Measurements from ENCODE around the gene SMURF1. TPM values are rescaled to one million over a fixed set of nuclear protein-coding genes. Genes with fewer than 3 reads are reported as not detected.

Gene SMURF1
- total RNA-seq, 1 experiment from 2014 or later, result 30.2 TPM

DNA sequence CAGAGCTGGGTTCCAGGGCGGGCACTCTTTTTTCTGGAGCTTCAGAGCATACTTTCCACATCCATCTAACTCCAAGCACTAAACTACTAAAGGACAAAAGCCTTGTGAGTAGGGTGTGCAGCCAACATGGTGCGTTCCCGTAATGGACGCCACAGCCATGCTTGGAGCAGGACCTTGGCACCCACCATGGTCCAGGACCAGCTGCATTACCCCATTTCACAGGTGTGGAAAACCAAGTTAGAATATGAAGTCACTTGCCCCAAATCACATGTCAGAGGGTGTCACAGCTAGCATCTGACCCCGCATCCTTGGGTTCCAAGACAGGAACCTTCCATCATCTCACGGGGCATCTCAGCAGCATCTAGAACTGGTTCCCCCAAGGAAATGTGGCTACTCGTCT lies 112.4 kb downstream of the SMURF1 start:
- Histone ChIP-seq H4K20me1 (ENCODE audit: low read length) (no peaks in the 10 kb centered on the region), H3K9me3 (ENCODE audit: low read length) (no peaks in the 10 kb centered on the region), H3K79me2 (ENCODE audit: low read length) (no peaks in the 10 kb centered on the region), H3K27ac (ENCODE audit: low read length) (no peak overlapping the region), H3K36me3 (ENCODE audit: low read depth, low read length) (peaks cover 61% of the 10 kb centered on the region), H3K27me3 (ENCODE audit: low read length) (no peaks in the 10 kb centered on the region), H3K9ac (ENCODE audit: low read length) (no peak overlapping the region), H3K9me2 (replicated peaks; ENCODE audit: low read length) (no peaks in the 10 kb centered on the region), H3K4me2 (ENCODE audit: low read length) (no peak overlapping the region), H3K4me1 (ENCODE audit: insufficient read depth, low read length) (peaks cover 10% of the 10 kb centered on the region), H2AFZ (ENCODE audit: low read length) (no peak overlapping the region), H3K4me3 (ENCODE audit: low read length) (no peak overlapping the region), H3F3A (ENCODE audit: low read length, unreplicated experiment) (no peaks in the 10 kb centered on the region)
- DNase-seq (no peak), ATAC-seq (no peak)
- intact Hi-C loops (cut with micrococcal nuclease), result no loop called here
- no TSS peak for BruUV-seq (replicated peaks)
- TF ChIP-seq, protein P1, sequence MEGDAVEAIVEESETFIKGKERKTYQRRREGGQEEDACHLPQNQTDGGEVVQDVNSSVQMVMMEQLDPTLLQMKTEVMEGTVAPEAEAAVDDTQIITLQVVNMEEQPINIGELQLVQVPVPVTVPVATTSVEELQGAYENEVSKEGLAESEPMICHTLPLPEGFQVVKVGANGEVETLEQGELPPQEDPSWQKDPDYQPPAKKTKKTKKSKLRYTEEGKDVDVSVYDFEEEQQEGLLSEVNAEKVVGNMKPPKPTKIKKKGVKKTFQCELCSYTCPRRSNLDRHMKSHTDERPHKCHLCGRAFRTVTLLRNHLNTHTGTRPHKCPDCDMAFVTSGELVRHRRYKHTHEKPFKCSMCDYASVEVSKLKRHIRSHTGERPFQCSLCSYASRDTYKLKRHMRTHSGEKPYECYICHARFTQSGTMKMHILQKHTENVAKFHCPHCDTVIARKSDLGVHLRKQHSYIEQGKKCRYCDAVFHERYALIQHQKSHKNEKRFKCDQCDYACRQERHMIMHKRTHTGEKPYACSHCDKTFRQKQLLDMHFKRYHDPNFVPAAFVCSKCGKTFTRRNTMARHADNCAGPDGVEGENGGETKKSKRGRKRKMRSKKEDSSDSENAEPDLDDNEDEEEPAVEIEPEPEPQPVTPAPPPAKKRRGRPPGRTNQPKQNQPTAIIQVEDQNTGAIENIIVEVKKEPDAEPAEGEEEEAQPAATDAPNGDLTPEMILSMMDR (conservative IDR thresholded peaks at IDR 0.05; ENCODE audit: low read depth, low read length), result no peak
- no peak for TF ChIP-seq EZH2 (IDR thresholded peaks at IDR 0.05; ENCODE audit: low read length, unreplicated experiment)
- TF ChIP-seq EZH2phosphoT487 (IDR thresholded peaks at IDR 0.05; ENCODE audit: borderline replicate concordance, low read length), result no peak
- ChIA-PET POLR2A (ENCODE audit: unreplicated experiment) (no interaction called here), CTCF (interaction anchor here (0.6 kb wide), 1 partner anchor 29 kb away, joined by 4 read pairs; no protein-coding TSS in a partner anchor)

DNA sequence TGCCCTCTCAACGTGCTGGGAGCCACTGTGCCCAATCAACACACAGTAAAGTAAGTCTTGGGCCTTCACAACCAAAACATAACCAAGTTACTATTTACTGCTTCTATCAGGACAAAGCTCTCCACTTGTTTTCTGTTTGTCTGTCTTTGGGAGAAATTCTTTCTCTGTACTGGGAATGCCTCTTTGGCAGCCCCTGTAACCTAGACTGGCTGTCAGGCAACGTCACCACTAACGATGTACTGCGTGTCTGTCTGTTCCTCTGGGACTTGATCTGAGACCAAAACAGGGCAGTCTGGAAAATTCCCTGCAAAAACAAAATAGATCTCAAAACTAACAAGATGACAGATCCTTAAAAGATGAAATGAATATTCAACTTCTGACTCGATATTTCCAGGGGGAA lies 113.0 kb downstream of the SMURF1 start:
- H2AFZ ChIP-seq (ENCODE audit: low read length), result no peak overlapping the region
- no peaks in the 10 kb centered on the region for H3K9me2 ChIP-seq (replicated peaks; ENCODE audit: low read length)
- intact Hi-C loops (cut with micrococcal nuclease), result no loop called here
- no peaks in the 10 kb centered on the region for H3K9me3 ChIP-seq (ENCODE audit: low read length)
- DNase-seq, result no peak
- TF ChIP-seq, protein P1 (conservative IDR thresholded peaks at IDR 0.05; ENCODE audit: low read depth, low read length), result no peak
- no peak for TF ChIP-seq EZH2 (IDR thresholded peaks at IDR 0.05; ENCODE audit: low read length, unreplicated experiment)
- TF ChIP-seq EZH2phosphoT487 (IDR thresholded peaks at IDR 0.05; ENCODE audit: borderline replicate concordance, low read length), result no peak
- H4K20me1 ChIP-seq (ENCODE audit: low read length), result no peaks in the 10 kb centered on the region
- no peaks in the 10 kb centered on the region for H3K79me2 ChIP-seq (ENCODE audit: low read length)
- CTCF ChIA-PET, result no interaction called here
- no peak for ATAC-seq
- no peak overlapping the region for H3K4me2 ChIP-seq (ENCODE audit: low read length)
- no peak overlapping the region for H3K9ac ChIP-seq (ENCODE audit: low read length)
- peaks cover 10% of the 10 kb centered on the region for H3K4me1 ChIP-seq (ENCODE audit: insufficient read depth, low read length)
- POLR2A ChIA-PET (ENCODE audit: unreplicated experiment), result no interaction called here
- H3K27me3 ChIP-seq (ENCODE audit: low read length), result no peaks in the 10 kb centered on the region
- no TSS peak for BruUV-seq (replicated peaks)
- H3K27ac ChIP-seq (ENCODE audit: low read length), result no peak overlapping the region
- H3K4me3 ChIP-seq (ENCODE audit: low read length), result no peak overlapping the region
- H3F3A ChIP-seq (ENCODE audit: low read length, unreplicated experiment), result no peaks in the 10 kb centered on the region
- peaks cover 60% of the 10 kb centered on the region for H3K36me3 ChIP-seq (ENCODE audit: low read depth, low read length)

- no TSS peak for BruUV-seq (replicated peaks)
- H4K20me1 ChIP-seq (ENCODE audit: low read length), result no peaks in the 10 kb centered on the region
- CTCF ChIA-PET, result interaction anchor here (0.6 kb wide), 1 partner anchor 63 kb away, joined by 4 read pairs; no protein-coding TSS in a partner anchor
Measured at GRCh38 chr7:99030457-99030856, 113.5 kb downstream of the SMURF1 start.

More at GRCh38 chr7:99030457-99030856, 113.5 kb downstream of the SMURF1 start:
- Histone ChIP-seq H2AFZ (ENCODE audit: low read length) (no peak overlapping the region), H3K36me3 (ENCODE audit: low read depth, low read length) (peaks cover 60% of the 10 kb centered on the region), H3F3A (ENCODE audit: low read length, unreplicated experiment) (no peaks in the 10 kb centered on the region), H3K4me2 (ENCODE audit: low read length) (no peak overlapping the region), H3K4me3 (ENCODE audit: low read length) (no peak overlapping the region), H3K79me2 (ENCODE audit: low read length) (no peaks in the 10 kb centered on the region), H3K9me2 (replicated peaks; ENCODE audit: low read length) (no peaks in the 10 kb centered on the region), H3K9ac (ENCODE audit: low read length) (no peak overlapping the region; the same call in 1 of the 2 replicates), H3K4me1 (ENCODE audit: insufficient read depth, low read length) (peaks cover 10% of the 10 kb centered on the region), H3K9me3 (ENCODE audit: low read length) (no peaks in the 10 kb centered on the region), H3K27ac (ENCODE audit: low read length) (peak overlapping the region; percentile 38), H3K27me3 (ENCODE audit: low read length) (no peaks in the 10 kb centered on the region)
- intact Hi-C loops (cut with micrococcal nuclease), result no loop called here
- DNase-seq, result no peak
- TF ChIP-seq, protein P1 (conservative IDR thresholded peaks at IDR 0.05; ENCODE audit: low read depth, low read length), result no peak
- TF ChIP-seq EZH2phosphoT487 (IDR thresholded peaks at IDR 0.05; ENCODE audit: borderline replicate concordance, low read length) (no peak), EZH2 (IDR thresholded peaks at IDR 0.05; ENCODE audit: low read length, unreplicated experiment) (no peak)
- POLR2A ChIA-PET (ENCODE audit: unreplicated experiment), result no interaction called here
- ATAC-seq, result no peak

Measured in PC-3 (cell line).